Measurements from ENCODE around the gene CDH15.

DNA sequence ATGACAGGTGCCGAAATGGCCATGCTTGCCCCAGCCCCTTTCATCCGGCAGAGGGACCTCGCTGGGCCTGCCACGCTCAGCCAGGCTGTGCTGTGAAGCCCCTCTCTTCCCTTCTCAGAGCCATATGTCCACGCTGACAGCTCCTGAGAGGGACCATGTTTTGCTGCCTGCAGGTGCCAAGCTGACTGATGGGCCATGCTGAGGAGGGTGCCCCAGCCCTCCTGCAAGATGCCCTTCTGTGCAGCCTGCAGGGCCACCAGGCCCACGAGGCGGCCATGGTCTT is 33.1 kb upstream of the CDH15 start:
- TF ChIP-seq, protein P1, sequence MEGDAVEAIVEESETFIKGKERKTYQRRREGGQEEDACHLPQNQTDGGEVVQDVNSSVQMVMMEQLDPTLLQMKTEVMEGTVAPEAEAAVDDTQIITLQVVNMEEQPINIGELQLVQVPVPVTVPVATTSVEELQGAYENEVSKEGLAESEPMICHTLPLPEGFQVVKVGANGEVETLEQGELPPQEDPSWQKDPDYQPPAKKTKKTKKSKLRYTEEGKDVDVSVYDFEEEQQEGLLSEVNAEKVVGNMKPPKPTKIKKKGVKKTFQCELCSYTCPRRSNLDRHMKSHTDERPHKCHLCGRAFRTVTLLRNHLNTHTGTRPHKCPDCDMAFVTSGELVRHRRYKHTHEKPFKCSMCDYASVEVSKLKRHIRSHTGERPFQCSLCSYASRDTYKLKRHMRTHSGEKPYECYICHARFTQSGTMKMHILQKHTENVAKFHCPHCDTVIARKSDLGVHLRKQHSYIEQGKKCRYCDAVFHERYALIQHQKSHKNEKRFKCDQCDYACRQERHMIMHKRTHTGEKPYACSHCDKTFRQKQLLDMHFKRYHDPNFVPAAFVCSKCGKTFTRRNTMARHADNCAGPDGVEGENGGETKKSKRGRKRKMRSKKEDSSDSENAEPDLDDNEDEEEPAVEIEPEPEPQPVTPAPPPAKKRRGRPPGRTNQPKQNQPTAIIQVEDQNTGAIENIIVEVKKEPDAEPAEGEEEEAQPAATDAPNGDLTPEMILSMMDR (IDR thresholded peaks at IDR 0.05) = no peak
- no peak for TF ChIP-seq EZH2 (IDR thresholded peaks at IDR 0.05; ENCODE audit: borderline replicate concordance, insufficient read depth, low read depth, low read length, poor library complexity, severe bottlenecking)
